NCI-H2196 (cell line): ENCODE results near the gene RIGI.
"Not testable (repeated sequence)": the region's sequence is repeated elsewhere in the genome, so short reads cannot be mapped to it uniquely, and the experiment has no call there.

Experiments
- DNase-seq: peaks from one replicate; lab custom pipeline; 2025; ENCODE audit not compliant: unreplicated experiment; lab: John Stamatoyannopoulos, UW

The RIGI gene

GRCh38 chr9:32526041-32526706 is at the start of gene RIGI:
RIGI (minus strand) TSS chr9:32526196; CDS start chr9:32526166, 30 bp downstream.
- peak; percentile 91 for DNase-seq

GRCh38 chr9:32574858-32575257 is 48.9 kb upstream of the RIGI start:
- no peak for DNase-seq

- no peak for DNase-seq
These were observed 47.8 kb upstream of the RIGI start for GRCh38 chr9:32573821-32574220.

- DNase-seq = peak; percentile 92
These were observed 47.0 kb upstream of the RIGI start, which contains the start of gene NDUFB6 for GRCh38 chr9:32572900-32573523. NDUFB6 (minus strand) TSS chr9:32573159; CDS start chr9:32573060, 99 bp downstream.

GRCh38 chr9:32571969-32572899 is 46.2 kb upstream of the RIGI start:
- DNase-seq = peak; percentile 50

- no peak for DNase-seq
These were observed 44.3 kb upstream of the RIGI start for GRCh38 chr9:32570262-32570661.

- DNase-seq = no peak
These were observed 40.8 kb upstream of the RIGI start for GRCh38 chr9:32566770-32567169.

GRCh38 chr9:32565967-32566366 is 40.0 kb upstream of the RIGI start:
- DNase-seq = no peak

GRCh38 chr9:32558408-32558934 is 32.5 kb upstream of the RIGI start:
- DNase-seq = no peak

GRCh38 chr9:32554591-32554990 is 28.6 kb upstream of the RIGI start:
- DNase-seq = no peak

- no peak for DNase-seq
These were observed 28.1 kb upstream of the RIGI start for GRCh38 chr9:32554107-32554506.

- peak; percentile 91 for DNase-seq
These were observed 26.3 kb upstream of the RIGI start, which contains the start of the genes SMIM27 and TOPORS for GRCh38 chr9:32552172-32552872. SMIM27 (plus strand) TSS chr9:32552327; CDS start chr9:32552435, 108 bp downstream. TOPORS (minus strand) TSS chr9:32552586; CDS start chr9:32552436, 150 bp downstream.

GRCh38 chr9:32551276-32552051 is 25.5 kb upstream of the RIGI start:
- peak; percentile 54 for DNase-seq

- peak; percentile 83 for DNase-seq
These were observed 24.7 kb upstream of the RIGI start for GRCh38 chr9:32550562-32551275.

- no peak for DNase-seq
These were observed 24.2 kb upstream of the RIGI start for GRCh38 chr9:32550150-32550561.

- DNase-seq = not testable (repeated sequence)
These were observed 22.2 kb upstream of the RIGI start for GRCh38 chr9:32548213-32548612.

- no peak for DNase-seq
These were observed 19.9 kb upstream of the RIGI start for GRCh38 chr9:32545884-32546283.

- DNase-seq = no peak
These were observed 17.1 kb upstream of the RIGI start for GRCh38 chr9:32543047-32543446.

GRCh38 chr9:32533816-32534215 is 7.8 kb upstream of the RIGI start:
- no peak for DNase-seq
